Activated effector memory CD4-positive, alpha-beta T cell treated with anti-CD3 and anti-CD28 coated beads, Interleukin-2, amount 50 U/mL, for 16 hours (primary cell): ENCODE results near the gene VSIG8.

Experiments used
- DNase-seq: peaks from one replicate; pipeline ENCODE4 v3.0.0-alpha.2; 2020

Gene VSIG8

DNA sequence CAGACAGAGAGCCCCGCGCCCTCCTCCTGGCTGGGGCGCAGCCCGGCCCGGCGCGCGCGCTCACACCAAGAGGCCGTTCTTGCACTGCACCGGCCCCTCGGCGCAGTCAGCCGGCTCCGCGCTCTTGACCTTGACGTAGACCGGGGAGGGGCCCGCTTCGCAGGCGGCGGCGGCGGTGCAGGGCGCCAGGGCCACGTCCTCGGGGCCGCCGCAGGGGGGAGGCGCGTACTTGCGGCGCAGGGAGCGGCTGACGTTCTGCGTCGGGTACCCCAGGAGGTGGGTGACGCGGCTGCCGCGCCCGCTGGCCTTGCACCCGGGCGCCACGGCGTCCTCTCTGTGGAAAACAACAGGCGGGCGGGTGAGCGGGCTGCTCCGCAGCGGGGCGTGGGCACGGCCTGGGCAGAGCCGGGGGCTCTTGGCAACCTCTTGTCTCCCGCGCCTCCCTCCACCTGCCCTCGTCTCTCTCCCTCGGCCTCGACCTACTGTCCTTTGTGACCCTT lies 7.7 kb downstream of the VSIG8 start:
- peak; percentile 89 for DNase-seq

DNA sequence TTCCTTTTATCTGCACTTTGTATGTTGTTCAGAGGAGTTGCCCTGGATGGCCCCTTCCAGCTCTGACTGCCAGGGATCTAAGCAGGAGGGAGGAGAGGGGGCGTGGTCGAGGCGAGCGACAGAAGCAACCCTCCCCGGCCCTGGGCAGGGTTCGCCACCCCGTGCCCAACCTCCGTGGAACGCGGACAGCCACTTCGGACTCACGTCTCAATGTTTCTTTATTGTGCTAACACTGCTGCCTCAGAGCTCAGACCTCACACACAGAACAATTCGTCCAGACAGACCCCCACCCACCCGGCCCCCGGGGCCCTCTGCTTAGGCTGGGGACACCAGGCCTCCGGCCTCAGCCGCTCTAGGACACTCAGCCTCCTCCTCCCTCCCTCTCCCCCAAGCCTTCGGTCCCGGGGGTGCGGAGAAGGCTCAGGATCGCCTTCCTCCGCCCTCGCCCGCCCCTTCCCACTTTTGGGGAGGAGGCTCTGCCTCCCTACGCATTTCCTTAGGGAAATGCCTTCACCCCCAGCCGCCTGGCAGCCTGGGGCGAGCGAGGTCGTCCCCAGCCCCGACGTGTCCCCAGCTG lies 8.3 kb downstream of the VSIG8 start:
- no peak for DNase-seq

DNA sequence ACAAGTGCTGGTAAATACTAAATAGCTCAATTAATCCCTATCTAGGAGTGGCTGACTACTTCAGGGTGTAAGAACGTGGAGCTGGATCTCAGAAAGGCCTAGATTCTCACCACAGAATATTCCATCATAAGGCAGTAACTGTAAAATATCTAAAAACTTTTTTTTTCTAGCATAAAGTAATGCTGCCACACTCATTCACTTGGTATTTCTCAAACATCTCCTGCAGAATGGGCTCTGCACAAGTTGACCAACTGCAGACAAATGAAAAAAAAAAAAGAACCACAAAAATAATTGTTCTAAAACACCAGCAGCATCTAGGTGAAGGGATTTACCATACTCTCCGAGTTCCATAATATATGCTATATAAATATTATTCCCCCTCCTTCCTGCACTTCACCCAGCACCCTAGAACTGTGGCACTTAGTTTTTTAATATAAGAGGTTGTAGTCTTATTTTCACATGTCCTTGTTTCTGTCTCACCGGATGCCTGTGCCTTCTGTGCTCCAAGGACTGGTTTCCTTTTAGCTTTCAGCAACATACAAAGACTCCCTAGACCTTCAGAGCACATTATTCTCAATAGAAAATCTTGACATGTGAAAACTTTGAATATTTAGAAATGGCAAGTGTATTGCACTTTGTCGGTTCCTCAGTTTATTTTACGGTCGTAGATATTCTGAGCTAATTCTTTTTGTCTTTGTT lies 8.9 kb downstream of the VSIG8 start:
- DNase-seq, result no peak

DNA sequence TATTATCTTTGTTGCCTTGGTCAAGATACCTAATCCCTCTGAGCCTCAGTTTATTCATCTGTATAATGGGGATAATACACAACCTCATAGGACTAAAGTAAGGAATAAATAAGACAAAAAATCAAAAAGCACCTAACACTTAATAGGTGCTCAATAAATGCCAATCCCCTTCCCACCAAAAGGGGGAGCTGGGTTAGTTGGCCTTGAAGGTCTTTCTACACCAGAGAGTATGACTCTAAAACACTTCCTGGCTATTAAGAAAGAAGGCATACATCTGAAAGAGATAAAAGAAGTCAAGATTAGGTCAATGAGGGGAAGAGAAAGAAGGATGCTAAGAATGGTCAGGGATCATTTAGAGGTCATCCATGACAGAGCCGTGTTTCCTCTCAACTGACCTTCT lies 11.1 kb downstream of the VSIG8 start:
- no peak for DNase-seq

DNA sequence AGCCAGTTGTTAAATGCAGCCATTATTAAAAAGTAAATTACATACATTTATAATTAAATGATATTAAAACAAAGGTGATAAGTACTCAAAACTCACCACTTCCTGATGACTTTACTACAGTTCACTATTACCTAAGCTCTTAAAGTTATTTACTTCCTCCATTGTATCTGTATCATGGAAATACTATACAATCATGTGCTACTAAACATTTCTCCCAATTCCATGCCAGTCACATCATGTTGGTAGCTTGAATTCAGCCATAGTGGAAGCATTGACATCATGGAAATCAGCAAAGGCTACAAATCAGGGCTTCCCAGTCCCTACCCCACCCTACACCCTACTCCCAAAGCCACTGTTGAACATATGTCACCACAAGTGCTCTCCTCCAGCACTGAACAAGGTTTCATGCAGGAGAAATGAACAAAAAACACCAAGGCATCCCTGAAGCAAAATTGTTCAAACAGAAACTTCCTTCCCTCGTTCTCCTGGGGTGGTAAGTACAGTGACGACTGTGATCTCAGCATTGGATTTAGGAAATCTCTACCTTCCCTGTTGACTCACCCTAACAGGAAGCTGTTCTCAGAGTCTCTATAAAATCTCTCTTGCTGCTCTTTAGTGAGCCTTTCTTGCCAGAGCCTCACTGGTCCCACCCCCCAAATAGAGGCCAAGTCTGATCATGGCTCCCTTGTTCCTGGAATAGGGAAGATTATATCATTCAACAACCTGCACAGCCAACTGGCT lies 12.7 kb downstream of the VSIG8 start:
- DNase-seq, result no peak

DNA sequence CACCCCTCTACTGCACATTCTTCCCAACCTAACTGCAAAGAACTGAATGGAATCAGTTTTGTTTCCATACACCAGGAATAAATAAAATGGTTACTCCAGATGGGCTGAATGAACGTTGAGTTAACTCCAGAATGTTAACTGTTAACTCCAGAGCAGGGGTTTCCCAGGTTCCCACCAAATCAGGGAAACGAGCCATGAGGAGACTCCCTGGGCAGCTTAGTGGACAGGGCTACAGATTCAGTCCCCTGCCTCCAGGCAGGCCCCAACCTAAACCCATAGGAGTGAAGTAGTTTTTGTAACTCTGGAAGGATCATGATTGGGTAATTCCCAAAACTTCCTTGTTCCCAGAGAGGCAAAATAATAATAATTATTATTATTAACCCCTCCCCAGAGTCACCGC lies 14.1 kb downstream of the VSIG8 start:
- no peak for DNase-seq

DNA sequence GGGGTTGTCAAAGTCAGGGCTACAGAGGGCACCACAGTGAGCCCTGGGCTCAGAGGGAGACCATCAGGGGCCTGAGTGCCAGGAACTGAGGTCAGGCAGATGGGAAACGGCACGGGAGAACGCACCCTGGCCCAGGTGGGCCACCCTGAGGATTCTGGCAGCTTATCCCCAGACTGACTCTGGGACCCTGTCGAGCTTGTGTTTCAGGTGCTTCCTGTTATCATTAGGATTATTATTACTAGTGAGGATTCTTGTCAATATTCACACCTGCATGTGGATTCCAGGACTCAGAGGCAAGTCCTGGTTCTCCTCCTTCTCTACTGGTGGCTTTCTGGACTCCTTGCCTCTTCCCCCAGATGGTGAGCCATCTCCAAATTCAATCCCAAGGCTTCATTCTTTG lies 15.2 kb downstream of the VSIG8 start:
- no peak for DNase-seq

DNA sequence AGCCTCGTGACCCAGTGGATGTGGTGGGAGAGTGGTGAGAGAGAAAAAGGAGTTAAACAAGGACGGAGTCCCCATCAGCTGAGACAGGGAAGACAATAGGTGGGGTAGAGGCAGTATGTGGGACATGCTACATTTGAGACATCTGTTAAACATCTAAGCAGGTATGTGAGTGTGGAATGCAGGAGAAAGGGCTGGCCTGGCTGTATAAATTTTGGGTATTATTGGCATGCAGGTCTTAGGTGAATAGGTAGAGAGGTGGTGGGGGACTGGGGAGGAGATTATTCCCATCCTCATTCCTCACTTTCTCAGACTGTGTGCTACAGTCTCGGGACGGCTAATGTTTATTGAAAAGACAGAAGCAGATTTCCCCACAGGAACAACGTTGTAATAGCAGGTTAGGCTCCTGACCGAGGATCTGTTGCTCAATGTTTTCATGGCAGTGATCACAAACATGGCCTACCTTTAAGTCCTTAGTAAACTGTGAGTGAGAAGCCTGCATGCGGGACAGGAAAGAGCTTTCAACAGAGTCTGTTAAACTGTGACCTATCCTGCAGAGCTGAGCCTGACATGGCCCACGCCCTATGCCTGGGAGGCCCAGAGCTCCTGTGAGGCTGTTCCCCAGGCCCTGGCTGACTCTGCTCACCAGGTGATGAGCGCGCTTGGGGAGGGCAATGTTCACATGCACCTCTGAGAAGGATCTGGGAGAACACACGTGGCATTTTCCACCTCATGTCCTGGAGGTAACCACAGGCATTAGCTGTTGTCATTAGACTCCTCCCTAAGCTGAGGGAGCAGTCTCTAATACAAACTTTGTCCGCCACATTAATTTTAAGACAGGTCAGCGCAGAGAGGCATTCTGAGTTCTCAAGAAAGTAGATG lies 16.5 kb downstream of the VSIG8 start:
- DNase-seq, result no peak

DNA sequence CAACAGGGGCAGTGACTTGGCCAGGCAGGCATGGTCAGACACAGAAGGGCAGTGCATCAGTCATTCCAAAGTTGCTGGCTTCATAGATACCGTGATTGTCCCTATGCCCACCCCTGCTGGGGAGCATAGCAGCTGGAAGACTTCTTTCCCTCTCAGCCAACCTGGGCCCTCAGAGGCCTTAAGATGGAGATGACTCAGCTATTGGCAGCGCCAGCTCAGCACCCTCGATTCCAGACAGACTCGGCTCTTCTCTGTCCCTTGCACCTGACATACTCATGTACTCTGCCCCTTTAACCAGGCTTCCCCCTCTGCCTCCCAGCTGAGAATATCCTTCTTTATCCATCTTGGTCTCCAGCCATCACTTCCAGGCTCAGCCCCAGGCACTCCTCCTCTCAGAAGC lies 19.0 kb downstream of the VSIG8 start:
- no peak for DNase-seq

DNA sequence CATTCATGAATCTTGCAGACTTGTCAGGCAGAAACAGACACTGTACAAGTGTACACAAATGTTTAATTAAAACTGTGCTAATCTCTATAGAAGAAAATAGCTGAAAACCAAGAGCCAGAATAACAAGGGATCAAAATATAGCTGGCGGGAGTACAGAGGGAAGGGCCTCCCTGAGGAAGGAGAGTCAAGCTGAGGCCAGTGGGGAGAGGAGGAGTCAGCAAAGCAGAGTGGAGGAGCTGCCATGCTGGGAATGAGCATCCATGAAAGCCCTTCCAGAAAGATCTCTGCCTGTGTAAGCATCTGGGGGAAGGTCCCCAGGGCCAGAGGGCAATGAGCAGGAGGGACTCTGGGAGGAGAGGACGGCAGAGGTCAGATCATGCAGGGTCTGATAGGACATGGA lies 20.7 kb downstream of the VSIG8 start:
- DNase-seq, result no peak

DNA sequence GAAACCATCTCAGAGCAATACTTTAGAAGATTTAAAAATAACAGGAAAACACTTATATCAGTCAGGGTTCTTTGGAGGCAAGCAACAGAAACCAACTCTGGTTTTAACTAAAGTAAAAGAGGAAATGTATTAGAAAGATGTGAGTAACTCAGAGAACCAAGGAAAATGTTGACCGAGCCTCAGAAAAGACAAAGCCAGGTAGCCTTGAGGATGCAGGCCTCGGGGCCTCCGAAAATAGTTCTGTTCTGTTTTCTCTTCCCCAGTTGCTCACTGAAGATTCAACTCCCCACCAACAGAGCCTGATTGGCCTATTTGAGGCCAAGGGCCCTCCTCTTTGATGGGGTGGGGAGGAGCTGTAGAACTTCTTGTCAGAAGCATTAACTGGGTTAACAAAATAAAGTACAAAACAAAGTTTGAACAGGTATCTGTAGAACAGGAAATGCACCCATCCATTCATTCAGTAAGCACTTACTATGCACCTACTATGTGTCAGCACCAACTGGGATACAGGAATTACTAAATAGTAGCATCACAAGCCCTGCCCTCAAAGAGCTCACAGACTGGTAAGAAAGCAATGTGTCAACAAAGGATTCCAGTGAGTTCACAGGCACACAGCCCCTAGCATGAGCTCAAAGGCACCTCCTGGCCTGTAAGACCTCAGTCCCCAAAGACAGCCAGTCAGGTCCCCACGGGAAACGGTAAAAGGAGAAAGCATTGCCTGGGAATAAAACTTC lies 23.2 kb downstream of the VSIG8 start:
- no peak for DNase-seq

DNA sequence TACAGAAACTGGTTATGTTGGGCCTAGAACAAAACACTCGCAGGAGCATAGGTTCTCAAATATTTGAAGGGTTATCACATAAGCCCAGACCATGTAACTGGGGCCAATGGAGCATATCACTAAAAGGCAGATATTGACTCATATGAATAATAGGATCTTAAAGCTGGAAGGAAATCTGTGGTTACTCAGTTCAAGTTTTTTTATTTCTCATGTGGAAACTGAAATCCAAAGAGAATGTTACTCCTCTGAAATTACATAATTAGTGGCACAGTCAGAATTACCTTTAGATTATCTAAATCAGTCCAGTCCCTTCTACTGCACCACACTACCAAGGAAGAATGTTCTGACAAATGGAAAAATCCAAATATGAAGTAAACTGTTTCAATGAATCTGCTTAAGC lies 23.7 kb downstream of the VSIG8 start:
- DNase-seq, result no peak

DNA sequence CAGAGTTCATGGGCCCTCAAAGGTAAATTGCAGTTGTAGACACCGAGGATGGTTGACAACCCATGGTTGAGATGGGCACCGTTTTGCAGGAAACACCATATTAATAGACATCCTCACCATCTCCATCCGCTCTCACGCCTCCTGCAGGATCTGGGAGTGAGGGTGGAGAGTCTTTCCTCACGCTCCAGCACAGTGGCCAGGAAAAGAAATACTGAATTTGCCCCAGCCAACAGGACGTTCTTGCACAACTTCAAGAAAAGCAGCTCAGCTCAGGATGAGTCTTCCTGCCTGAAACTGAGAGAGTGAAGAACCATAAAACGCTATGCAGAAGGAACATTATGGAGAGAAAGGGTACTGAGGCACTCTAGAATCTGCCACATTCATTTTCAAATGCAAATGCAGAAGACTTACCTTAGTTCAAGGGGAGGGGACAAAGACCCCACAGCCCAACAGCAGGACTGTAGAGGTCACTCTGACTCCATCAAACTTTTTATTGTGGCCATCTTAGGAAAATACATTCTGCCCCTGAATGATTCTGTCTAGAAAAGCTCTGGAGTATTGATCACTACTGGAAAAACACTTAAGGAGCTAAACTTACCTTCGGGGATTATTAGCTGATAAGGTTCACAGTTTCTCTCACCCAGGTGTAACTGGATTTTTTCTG lies 26.5 kb downstream of the VSIG8 start:
- no peak for DNase-seq

DNA sequence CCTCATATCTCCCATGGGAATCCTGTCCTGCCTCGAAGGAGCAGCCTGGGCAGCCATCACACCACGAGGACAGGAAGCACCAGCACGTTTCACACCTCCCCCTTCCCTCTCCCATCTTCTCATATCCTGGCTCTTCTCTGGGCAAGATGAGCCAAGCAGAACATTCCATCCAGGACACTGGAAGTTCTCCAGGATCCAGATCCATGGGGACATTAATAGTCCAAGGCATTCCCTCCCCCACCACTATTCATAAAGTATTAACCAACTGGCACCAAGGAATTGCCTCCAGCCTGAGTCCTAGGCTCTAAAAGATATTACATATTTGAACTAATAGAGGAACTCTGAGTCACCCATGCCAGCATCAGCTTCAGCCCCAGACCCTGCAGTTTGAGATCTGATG lies 27.1 kb downstream of the VSIG8 start:
- DNase-seq, result no peak

DNA sequence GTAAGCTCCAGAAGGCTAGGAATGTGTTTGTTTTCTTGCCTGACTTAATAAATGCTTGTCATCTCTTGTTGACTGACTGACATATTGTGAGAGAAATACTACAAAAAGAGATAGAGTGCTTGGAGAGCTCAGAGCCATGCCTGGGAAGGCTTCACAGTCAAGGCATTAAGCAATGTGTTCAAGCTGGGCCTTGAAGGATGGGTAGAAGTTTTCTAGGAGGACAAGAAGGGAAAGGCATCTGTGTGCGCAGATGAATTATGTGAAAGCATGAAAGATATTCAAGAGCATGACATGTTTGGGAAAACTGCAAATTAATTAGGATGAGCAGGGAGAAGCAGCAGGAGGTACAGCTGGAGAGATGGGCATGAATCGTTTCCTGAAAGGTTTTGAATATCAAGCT lies 30.1 kb downstream of the VSIG8 start:
- DNase-seq, result no peak

DNA sequence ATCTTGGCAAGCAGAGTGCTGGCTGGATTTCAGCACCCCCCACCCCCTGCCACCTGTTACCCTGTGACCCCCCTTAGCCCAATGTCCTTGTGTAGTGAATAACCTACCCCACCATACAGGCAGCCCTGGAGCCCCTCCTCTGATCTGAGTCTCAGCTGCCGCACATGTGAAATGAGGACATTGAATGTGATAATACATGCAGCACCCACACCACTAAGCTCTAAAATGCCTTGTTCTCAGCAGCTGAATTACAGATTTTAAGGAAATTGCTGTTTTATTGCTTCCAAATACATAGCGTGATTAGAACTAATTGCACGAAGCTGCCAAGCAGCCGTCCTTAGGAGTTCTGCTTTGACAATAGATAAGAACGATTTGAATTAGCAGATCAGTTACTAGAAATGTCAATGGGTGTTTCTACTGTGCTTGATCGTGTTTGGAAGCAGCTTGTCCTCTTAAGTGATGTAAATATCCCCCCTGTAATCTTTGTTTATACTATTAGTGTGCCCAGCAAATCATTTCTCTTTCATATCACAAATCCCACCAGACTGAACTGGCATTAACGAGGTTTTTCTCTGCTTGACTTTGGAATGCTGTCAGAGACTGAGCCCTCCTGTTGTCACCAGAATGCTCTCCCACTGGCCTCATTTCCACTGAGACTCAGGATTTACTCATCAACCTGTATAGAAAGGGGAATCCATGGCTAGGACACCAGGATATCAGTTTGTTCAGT lies 30.9 kb downstream of the VSIG8 start:
- no peak for DNase-seq

DNA sequence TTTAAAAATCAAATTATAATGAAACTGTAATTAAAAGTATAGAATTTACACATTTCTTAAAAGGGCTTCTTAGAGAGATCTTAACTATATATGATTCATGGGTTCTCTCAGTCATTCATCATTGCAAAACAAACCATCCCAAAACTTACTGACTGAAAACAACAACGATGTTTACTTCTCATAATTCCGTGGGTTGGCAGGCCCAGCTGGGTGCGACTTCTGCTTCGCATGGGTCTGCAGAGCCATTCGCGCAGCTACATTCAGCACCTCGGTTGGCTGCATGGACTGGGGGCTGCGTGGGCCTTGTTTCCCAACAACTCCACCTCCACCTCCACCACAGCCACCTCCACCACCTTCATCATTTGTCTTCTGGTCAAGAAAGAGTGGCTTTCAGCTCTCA lies 31.7 kb downstream of the VSIG8 start:
- DNase-seq, result no peak

DNA sequence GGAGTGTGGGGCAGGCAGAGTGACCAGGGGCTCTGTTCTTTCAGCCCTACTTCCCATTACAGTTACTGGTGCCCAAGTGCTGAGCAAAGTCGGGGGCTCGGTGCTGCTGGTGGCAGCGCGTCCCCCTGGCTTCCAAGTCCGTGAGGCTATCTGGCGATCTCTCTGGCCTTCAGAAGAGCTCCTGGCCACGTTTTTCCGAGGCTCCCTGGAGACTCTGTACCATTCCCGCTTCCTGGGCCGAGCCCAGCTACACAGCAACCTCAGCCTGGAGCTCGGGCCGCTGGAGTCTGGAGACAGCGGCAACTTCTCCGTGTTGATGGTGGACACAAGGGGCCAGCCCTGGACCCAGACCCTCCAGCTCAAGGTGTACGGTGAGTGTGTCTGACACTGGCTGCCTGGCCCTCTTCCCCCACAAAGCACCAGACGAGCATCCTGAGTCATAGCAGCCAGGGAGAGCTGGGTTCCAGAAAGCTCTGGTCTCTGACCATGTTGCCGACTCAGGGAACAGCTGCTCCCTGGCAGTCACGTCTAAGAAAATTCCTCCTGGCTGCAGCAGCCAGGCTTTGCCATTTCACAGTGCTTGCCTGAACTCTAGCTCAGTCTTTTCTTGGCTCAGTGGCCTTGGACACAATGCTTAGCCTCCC lies 32.5 kb downstream of the VSIG8 start:
- DNase-seq, result no peak

DNA sequence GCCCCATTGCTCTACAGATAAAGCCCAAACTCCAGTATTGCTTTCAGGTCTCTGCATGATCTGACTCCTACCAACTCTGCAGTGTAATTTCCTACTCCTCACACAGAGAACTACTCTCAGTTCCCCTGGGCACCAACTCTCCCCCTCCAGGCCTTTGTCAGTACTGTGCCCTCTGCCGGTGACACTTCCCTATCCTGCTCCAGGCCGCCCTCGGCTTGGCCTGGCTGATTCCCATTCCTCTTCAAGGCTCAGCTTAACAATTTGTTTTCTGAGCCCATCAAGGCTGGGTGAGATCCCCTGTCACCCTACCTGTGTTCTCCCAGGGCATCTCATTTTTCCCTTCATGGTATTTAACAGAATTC lies 33.2 kb downstream of the VSIG8 start:
- no peak for DNase-seq

DNA sequence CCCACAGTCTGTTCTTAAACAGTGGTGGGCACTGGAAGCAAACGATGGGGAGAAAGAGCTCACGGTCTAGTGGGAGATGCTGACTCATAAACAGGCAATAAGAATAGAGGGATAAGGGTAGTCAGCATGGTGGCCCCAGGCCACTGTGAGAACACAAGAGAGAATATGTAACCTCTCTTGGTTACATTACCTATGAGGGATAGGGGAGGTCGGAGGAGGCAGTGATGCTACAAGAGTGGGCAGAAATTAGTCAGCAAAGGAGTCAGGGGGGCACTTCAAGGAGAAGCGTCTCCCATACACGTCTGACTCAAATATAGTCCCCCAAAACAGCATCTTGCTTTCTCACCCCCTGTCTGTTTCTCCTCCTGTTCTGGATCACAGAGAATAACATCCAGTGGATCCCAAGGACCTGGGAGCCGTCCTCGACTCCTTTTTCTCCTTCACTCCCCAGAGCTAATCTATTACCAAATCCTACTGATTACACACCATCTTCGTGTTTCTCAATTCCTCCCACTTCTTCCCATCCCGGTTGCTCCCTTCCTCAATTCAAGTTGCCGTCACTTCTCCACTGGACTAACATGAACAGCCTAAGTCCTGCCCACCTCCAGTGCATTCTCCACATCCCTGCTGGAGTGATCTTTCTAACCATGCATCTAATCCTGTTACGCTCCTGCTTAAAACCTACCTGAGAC lies 33.7 kb downstream of the VSIG8 start:
- no peak for DNase-seq
